PC-3 (cell line): ENCODE data around the gene ST14. TPM values are rescaled to one million over a fixed set of nuclear protein-coding genes. Genes with fewer than 3 reads are reported as not detected.

Experiments used
- ATAC-seq: fragments of 200-7000 bp; cut with Tn5 transposase; 2 replicates; pipeline ENCODE4 v1.9.1; 2020; ENCODE audit warnings: mild to moderate bottlenecking, moderate library complexity
- BruUV-seq: library from RNA; stranded (reverse); fragments of 400-500 nt; replicated peaks from 2 replicates; lab custom pipeline; 2021; lab: Mats Ljungman, UMichigan
- CTCF ChIA-PET: fragments of 300-600 bp; sonication (Branson Sonifier 250); formaldehyde crosslinking; loops from one replicate; lab custom pipeline; 2022; ENCODE audit warnings: antibody characterized with exemption; lab: Charles Lee
- POLR2A ChIA-PET: fragments of 300-600 bp; sonication (Branson Sonifier 250); formaldehyde crosslinking; loops from one replicate; lab custom pipeline; 2022; ENCODE audit warnings: antibody characterized with exemption; ENCODE audit not compliant: unreplicated experiment; lab: Charles Lee
- DNase-seq: peaks from one replicate; pipeline ENCODE4 v3.0.0-alpha.2; 2015
- H2AFZ ChIP-seq: fragments of 300-600 bp; sonication (generic); 2 replicates; pipeline ENCODE4 v1.6.0; 2016; ENCODE audit warnings: antibody characterized with exemption, low read length
- H3F3A ChIP-seq: fragments of 300-600 bp; sonication (generic); one replicate; pipeline ENCODE4 v1.6.0; 2017; ENCODE audit warnings: antibody characterized with exemption, low read length, control low read depth, mild to moderate bottlenecking; ENCODE audit not compliant: unreplicated experiment
- H3K27ac ChIP-seq: fragments of 300-600 bp; sonication (generic); 2 replicates; pipeline ENCODE4 v1.5.1; 2016; ENCODE audit warnings: mild to moderate bottlenecking, low read length
- H3K27me3 ChIP-seq: fragments of 300-600 bp; sonication (generic); 2 replicates; pipeline ENCODE4 v1.6.1; 2016; ENCODE audit warnings: low read length, mixed read lengths
- H3K36me3 ChIP-seq: fragments of 300-600 bp; sonication (generic); 2 replicates; pipeline ENCODE4 v1.6.1; 2016; ENCODE audit warnings: low read depth, mixed run types, low read length, mixed read lengths
- H3K4me1 ChIP-seq: fragments of 300-600 bp; sonication (generic); 2 replicates; pipeline ENCODE4 v1.5.1; 2016; ENCODE audit warnings: low read length; ENCODE audit not compliant: insufficient read depth
- H3K4me2 ChIP-seq: fragments of 300-600 bp; sonication (generic); 2 replicates; pipeline ENCODE4 v1.6.0; 2016; ENCODE audit warnings: low read length
- H3K4me3 ChIP-seq: fragments of 300-600 bp; sonication (generic); 2 replicates; pipeline ENCODE4 v1.5.1; 2016; ENCODE audit warnings: mild to moderate bottlenecking, low read length, mixed read lengths
- H3K79me2 ChIP-seq: fragments of 300-600 bp; sonication (generic); 2 replicates; pipeline ENCODE4 v1.6.1; 2017; ENCODE audit warnings: low read length, mixed read lengths
- H3K9ac ChIP-seq: fragments of 300-600 bp; sonication (generic); 2 replicates; pipeline ENCODE4 v1.6.0; 2016; ENCODE audit warnings: mild to moderate bottlenecking, low read length
- H3K9me2 ChIP-seq: fragments of 300-600 bp; sonication (generic); replicated peaks from 2 replicates; pipeline ENCODE4 v1.6.1; 2016; ENCODE audit warnings: mixed run types, low read length, mixed read lengths
- H3K9me3 ChIP-seq: fragments of 300-600 bp; sonication (generic); 2 replicates; pipeline ENCODE4 v1.6.1; 2016; ENCODE audit warnings: low read length, mixed read lengths
- H4K20me1 ChIP-seq: fragments of 300-600 bp; sonication (generic); 2 replicates; pipeline ENCODE4 v1.6.1; 2016; ENCODE audit warnings: low read length, mixed read lengths
- EZH2 ChIP-seq: fragments of 300-600 bp; sonication (generic); IDR thresholded peaks from one replicate; pipeline ENCODE4 v1.6.1; 2017; ENCODE audit warnings: antibody characterized with exemption, mild to moderate bottlenecking, low read length; ENCODE audit not compliant: unreplicated experiment
- EZH2phosphoT487 ChIP-seq: fragments of 300-600 bp; sonication (generic); IDR thresholded peaks from 2 replicates; pipeline ENCODE4 v1.6.1; 2018; ENCODE audit warnings: mild to moderate bottlenecking, antibody characterized with exemption, low read length, borderline replicate concordance
- intact Hi-C: fragments of 100-400 bp; cut with micrococcal nuclease; formaldehyde crosslinking; loops from 2 replicates; pipeline ENCODE4 v1.9.0; 2023
- total RNA-seq: library from RNA; depleted of rRNA; stranded (reverse); fragments of >200 nt; gene quantifications from 2 replicates; pipeline ENCODE4 v1.2.3, GENCODE V29; 2014
- TF ChIP-seq, protein P1 (sequence below): fragments of 300-600 bp; sonication (generic); conservative IDR thresholded peaks from 2 replicates; pipeline ENCODE4 v1.5.1; 2017; ENCODE audit warnings: antibody characterized with exemption, low read depth, mild to moderate bottlenecking, low read length

ST14 gene
- total RNA-seq, 1 experiment from 2014 or later, result 231 TPM

DNA sequence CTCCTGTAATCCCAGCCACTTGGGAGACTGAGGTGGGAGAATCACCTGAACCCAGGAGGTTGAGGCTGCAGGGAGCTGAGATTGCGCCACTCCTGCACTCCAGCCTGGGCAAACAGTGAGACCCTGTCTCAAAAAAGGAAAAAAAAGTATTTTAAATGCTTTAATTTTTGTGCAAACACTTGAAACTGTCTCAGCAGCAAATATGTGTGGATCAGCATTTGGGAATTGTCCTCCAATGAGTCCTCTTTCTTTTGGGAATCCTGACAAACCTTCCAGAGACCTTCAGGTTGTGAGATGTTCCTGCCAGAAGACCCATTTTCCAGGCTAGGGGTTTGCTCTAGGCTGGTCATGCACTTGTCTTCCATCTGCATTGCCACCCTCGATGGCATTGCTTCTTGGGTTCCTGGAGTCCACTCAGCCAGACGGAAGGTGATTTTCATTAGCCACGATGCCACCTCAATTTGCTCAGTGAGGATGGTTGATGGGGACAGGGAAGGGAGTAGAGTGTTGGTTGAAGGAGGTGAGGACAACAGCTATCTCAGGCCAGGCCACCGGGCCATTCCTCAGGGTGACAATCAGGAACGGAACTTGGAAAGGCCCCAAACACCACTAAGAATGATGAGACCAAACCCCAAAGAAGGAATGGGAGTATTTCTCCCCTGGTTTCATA is 55.4 kb downstream of the ST14 start:
- ChIA-PET POLR2A (no interaction called here), CTCF (no interaction called here)
- no TSS peak for BruUV-seq
- no peaks in the 10 kb centered on the region for H3K9me2 ChIP-seq
- DNase-seq (no peak), ATAC-seq (no peak)
- no peaks in the 10 kb centered on the region for H4K20me1 ChIP-seq
- intact Hi-C loops, result loop anchor here (5.0 to 10.0 kb wide), 2 partner anchors 100 to 197 kb away; partner anchors contain the start of gene ZBTB44
- H3K9me3 ChIP-seq, result no peaks in the 10 kb centered on the region
- TF ChIP-seq, protein P1, sequence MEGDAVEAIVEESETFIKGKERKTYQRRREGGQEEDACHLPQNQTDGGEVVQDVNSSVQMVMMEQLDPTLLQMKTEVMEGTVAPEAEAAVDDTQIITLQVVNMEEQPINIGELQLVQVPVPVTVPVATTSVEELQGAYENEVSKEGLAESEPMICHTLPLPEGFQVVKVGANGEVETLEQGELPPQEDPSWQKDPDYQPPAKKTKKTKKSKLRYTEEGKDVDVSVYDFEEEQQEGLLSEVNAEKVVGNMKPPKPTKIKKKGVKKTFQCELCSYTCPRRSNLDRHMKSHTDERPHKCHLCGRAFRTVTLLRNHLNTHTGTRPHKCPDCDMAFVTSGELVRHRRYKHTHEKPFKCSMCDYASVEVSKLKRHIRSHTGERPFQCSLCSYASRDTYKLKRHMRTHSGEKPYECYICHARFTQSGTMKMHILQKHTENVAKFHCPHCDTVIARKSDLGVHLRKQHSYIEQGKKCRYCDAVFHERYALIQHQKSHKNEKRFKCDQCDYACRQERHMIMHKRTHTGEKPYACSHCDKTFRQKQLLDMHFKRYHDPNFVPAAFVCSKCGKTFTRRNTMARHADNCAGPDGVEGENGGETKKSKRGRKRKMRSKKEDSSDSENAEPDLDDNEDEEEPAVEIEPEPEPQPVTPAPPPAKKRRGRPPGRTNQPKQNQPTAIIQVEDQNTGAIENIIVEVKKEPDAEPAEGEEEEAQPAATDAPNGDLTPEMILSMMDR, result no peak
- TF ChIP-seq EZH2phosphoT487, result no peak
- TF ChIP-seq EZH2, result no peak
- H3K27ac ChIP-seq, result no peak overlapping the region
- H3K79me2 ChIP-seq, result no peaks in the 10 kb centered on the region
- no peak overlapping the region for H3K4me3 ChIP-seq
- H3F3A ChIP-seq, result no peaks in the 10 kb centered on the region
- no peaks in the 10 kb centered on the region; the same call in 1 of the 2 replicates for H3K36me3 ChIP-seq
- H2AFZ ChIP-seq, result no peak overlapping the region
- no peaks in the 10 kb centered on the region for H3K27me3 ChIP-seq
- no peak overlapping the region for H3K9ac ChIP-seq
- H3K4me2 ChIP-seq, result no peak overlapping the region
- H3K4me1 ChIP-seq, result no peaks in the 10 kb centered on the region; the same call in 1 of the 2 replicates

DNA sequence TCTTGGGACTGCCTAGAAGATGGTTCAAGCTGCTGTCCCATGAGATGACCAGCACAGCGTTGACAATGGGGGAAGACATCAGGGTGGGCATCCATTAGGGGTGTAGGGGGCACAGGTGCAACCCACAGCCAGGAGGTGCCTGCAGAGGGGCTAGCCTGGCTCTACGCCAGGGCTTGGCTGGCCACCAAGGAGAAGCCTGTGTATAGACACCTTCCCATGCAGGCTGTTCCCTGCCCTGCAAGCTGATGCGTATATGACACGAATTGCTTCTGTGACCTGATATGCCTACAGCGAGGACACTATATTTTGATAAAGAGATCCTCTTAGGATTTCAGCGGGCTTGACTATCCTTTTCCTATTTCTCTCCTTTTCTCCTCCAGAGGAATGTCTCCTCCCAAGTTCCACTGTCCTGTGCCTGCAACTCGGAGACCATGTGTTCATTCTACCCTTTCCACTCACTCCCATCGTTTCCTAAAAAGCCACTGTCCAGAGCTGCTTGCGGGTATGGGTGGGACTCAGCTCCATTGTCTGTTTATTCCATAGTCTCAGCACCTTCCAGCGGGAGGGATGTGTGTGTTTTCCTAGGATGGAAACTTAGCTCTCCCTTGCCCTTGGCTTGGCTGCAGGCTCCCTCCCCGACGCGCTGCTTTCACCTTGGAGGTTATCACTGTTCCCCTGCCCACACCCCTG is 56.1 kb downstream of the ST14 start:
- DNase-seq, result no peak
- no peaks in the 10 kb centered on the region for H3F3A ChIP-seq
- no peaks in the 10 kb centered on the region for H3K79me2 ChIP-seq
- BruUV-seq, result no TSS peak
- no peak overlapping the region for H2AFZ ChIP-seq
- POLR2A ChIA-PET, result interaction anchor here (0.6 kb wide), 1 partner anchor 174 kb away, joined by 3 read pairs; no protein-coding TSS in a partner anchor
- H3K4me2 ChIP-seq, result no peak overlapping the region
- H3K27ac ChIP-seq, result no peak overlapping the region
- no peak for ATAC-seq
- H3K27me3 ChIP-seq, result no peaks in the 10 kb centered on the region
- no peaks in the 10 kb centered on the region for H3K9me3 ChIP-seq
- no peak for TF ChIP-seq EZH2
- no peak for TF ChIP-seq EZH2phosphoT487
- TF ChIP-seq, protein P1, result no peak
- H3K36me3 ChIP-seq, result no peaks in the 10 kb centered on the region
- no peaks in the 10 kb centered on the region; the same call in 1 of the 2 replicates for H3K4me1 ChIP-seq
- no peak overlapping the region for H3K9ac ChIP-seq
- CTCF ChIA-PET, result no interaction called here
- no peak overlapping the region for H3K4me3 ChIP-seq
- H3K9me2 ChIP-seq, result no peaks in the 10 kb centered on the region
- H4K20me1 ChIP-seq, result no peaks in the 10 kb centered on the region
- intact Hi-C loops, result loop anchor here (10.0 kb wide), 1 partner anchor 99 kb away; the partner anchor contains the start of gene ZBTB44

DNA sequence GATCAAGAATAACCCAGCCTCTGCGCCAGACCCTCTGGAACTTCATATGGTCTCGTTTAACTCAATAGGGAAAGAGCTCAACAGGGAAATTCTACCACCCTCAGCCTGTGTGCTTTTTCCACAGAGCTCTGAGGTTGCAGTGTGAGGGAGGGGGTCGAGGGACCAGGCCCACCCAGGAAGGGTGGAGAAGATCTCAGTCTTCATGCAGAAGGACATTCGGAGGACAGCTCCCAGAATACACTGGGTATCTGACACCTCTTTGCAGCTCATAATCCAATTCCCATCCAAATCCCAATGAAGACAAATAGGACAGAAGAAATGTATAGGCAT is 56.6 kb downstream of the ST14 start:
- no peaks in the 10 kb centered on the region for H3K79me2 ChIP-seq
- ChIA-PET POLR2A (no interaction called here), CTCF (interaction anchor here (0.6 kb wide), 1 partner anchor 692 kb away, joined by 4 read pairs; no protein-coding TSS in a partner anchor)
- no peak overlapping the region for H3K4me3 ChIP-seq
- H3K9me2 ChIP-seq, result no peaks in the 10 kb centered on the region
- H3K36me3 ChIP-seq, result no peaks in the 10 kb centered on the region
- H3K27ac ChIP-seq, result no peak overlapping the region
- no peak for DNase-seq
- intact Hi-C loops, result loop anchor here (10.0 kb wide), 1 partner anchor 99 kb away; the partner anchor contains the start of gene ZBTB44
- H3K9ac ChIP-seq, result no peak overlapping the region
- no peak overlapping the region for H3K4me2 ChIP-seq
- no peak for ATAC-seq
- H3F3A ChIP-seq, result no peaks in the 10 kb centered on the region
- H3K4me1 ChIP-seq, result no peaks in the 10 kb centered on the region; the same call in 1 of the 2 replicates
- H3K27me3 ChIP-seq, result no peaks in the 10 kb centered on the region
- H2AFZ ChIP-seq, result no peak overlapping the region
- no peaks in the 10 kb centered on the region for H4K20me1 ChIP-seq
- TF ChIP-seq, protein P1, result no peak
- TF ChIP-seq EZH2phosphoT487 (no peak), EZH2 (no peak)
- no peaks in the 10 kb centered on the region for H3K9me3 ChIP-seq
- no TSS peak for BruUV-seq
